GM12872 (cell line): Measurements from ENCODE around the gene RAB11FIP5.

Experiments used
- TF ChIP-seq, protein P1 (sequence below): IDR thresholded peaks from 3 replicates; pipeline ENCODE4 v1.5.1; 2011; ENCODE audit warnings: low read depth, mild to moderate bottlenecking, low read length, moderate library complexity; ENCODE audit not compliant: insufficient read depth

RAB11FIP5 gene

GRCh38 chr2:73095910-73096309 is 16.8 kb downstream of the RAB11FIP5 start:
- TF ChIP-seq, protein P1, sequence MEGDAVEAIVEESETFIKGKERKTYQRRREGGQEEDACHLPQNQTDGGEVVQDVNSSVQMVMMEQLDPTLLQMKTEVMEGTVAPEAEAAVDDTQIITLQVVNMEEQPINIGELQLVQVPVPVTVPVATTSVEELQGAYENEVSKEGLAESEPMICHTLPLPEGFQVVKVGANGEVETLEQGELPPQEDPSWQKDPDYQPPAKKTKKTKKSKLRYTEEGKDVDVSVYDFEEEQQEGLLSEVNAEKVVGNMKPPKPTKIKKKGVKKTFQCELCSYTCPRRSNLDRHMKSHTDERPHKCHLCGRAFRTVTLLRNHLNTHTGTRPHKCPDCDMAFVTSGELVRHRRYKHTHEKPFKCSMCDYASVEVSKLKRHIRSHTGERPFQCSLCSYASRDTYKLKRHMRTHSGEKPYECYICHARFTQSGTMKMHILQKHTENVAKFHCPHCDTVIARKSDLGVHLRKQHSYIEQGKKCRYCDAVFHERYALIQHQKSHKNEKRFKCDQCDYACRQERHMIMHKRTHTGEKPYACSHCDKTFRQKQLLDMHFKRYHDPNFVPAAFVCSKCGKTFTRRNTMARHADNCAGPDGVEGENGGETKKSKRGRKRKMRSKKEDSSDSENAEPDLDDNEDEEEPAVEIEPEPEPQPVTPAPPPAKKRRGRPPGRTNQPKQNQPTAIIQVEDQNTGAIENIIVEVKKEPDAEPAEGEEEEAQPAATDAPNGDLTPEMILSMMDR: no peak

DNA sequence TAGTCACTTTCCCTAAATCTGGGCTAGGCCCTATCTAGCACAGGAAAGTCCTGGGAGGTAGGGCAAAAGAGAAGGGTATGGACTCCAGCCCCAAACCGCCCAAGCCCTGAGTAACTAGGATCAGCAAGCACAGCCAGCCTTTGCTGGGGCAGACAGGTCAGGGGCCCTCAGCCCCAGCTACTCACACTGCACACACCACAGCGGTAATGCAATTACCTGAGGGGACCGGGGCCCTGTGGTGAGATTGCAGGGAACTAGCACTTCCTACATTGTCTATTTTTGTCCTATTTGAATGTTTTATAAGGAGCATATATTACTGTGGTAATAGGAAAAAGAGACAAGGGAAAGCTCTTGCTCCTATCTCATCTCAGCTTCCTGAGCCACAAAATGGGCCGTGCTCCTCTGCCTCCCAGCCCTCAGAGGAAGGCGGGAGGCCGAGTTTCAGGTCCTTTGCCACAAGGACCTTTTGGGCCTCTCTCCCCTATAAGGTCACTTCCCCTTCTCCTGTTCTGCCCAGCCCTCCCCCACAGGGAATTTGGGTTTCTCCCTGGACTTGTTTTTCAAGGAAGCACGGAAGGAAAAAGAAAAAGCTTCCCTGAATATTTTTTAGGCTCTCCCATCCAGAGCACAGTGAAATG is 20.5 kb downstream of the RAB11FIP5 start:
- TF ChIP-seq, protein P1: no peak

DNA sequence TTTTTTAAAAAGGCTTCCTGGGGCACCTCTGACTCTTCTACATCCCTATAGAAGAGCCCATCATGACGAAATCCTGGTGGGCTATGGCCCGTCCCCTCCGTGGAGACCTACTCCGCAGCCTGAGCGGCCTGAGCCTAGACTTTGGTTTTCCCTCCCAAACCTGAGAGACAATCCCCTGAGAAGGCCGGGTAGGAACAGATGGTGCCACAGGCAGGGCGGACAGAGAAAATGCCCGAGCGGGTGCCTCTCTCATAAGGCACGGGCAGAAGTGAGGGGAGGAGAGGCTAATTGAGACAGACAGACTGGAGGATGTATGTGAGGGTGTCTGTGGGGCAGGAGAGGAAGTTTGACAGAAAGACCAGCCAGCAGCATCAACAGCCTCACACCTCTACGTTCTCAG is 21.1 kb downstream of the RAB11FIP5 start:
- TF ChIP-seq, protein P1: no peak

DNA sequence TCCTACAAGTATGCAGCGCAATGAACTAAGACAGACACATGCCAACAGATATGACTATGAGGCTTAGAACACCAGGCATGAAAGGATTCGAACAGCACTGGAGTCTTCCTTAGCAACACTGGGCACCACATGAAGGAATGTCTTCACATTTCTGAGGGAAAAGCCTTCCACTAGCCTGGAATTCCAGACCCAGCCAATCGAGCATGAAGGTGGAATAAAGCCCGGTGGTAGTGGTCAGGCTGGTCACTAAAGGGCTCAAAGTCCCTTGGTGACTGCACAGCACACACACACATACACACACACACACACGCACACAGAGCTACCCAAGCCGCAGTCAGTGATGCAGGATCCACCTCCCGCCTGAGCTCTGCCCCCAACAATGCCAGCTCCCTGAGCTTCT is 21.6 kb downstream of the RAB11FIP5 start:
- TF ChIP-seq, protein P1: no peak

GRCh38 chr2:73089270-73090030 is 23.3 kb downstream of the RAB11FIP5 start:
- TF ChIP-seq, protein P1: no peak

DNA sequence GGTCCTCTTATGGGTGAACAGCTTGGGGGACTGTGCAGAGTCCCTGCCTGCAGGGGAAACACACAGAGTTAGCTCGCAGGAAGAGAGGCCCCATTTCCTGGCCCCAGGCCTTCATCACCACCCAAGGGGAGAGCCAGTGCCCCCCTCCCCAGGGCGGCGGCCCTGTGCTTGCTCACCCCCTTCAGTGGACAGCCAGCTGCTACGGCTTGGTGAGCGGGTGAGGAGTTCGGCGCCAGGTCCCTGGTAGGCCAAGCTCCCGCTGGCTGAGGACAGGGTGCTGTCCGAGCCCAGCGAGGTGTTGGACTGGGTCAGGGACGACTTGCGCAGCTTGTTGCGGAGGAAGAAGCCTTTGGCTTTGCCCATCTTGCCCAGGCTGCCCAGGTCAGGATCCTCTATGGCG is 24.0 kb downstream of the RAB11FIP5 start:
- TF ChIP-seq, protein P1: no peak

- TF ChIP-seq, protein P1: no peak
Observed at GRCh38 chr2:73088211-73088610, 24.5 kb downstream of the RAB11FIP5 start.
